HG02678 (cell line): ENCODE measurements around the gene WASF2.
A peak's percentile ranks its signal among the peaks of the same experiment; 100 is the strongest.
"Not testable (repeated sequence)": the region's sequence is repeated elsewhere in the genome, so short reads cannot be mapped to it uniquely, and the experiment has no call there.

Source experiments
- ATAC-seq: cut with Tn5 transposase; IDR thresholded peaks from one replicate; pipeline ENCODE4 v1.9.1; 2021; ENCODE audit warnings: mild to moderate bottlenecking, moderate library complexity; ENCODE audit not compliant: unreplicated experiment

WASF2 gene

GRCh38 chr1:27503033-27503432 lies 13.1 kb upstream of the WASF2 start:
- no peak for ATAC-seq

- not testable (repeated sequence) for ATAC-seq
Measured at GRCh38 chr1:27501159-27501558, 11.2 kb upstream of the WASF2 start.

- ATAC-seq, result no peak
Measured at GRCh38 chr1:27499142-27499541, 9.2 kb upstream of the WASF2 start.

- ATAC-seq, result no peak
Measured at GRCh38 chr1:27496604-27497155, 6.7 kb upstream of the WASF2 start.

- no peak for ATAC-seq
Measured at GRCh38 chr1:27492796-27493195, 2.8 kb upstream of the WASF2 start.

GRCh38 chr1:27491748-27492700 lies 2.1 kb upstream of the WASF2 start:
- ATAC-seq, result no peak

GRCh38 chr1:27489501-27489972 lies 430 bp downstream of the WASF2 start:
- ATAC-seq, result peak; percentile 15

GRCh38 chr1:27487966-27488884 lies 1.7 kb downstream of the WASF2 start:
- ATAC-seq, result no peak

GRCh38 chr1:27485363-27485762 lies 4.6 kb downstream of the WASF2 start:
- no peak for ATAC-seq

GRCh38 chr1:27483659-27484058 lies 6.3 kb downstream of the WASF2 start:
- no peak for ATAC-seq

GRCh38 chr1:27481994-27482620 lies 7.9 kb downstream of the WASF2 start:
- ATAC-seq, result peak; percentile 53

- ATAC-seq, result no peak
Measured at GRCh38 chr1:27478098-27478497, 11.9 kb downstream of the WASF2 start.

GRCh38 chr1:27476237-27476636 lies 13.7 kb downstream of the WASF2 start:
- ATAC-seq, result no peak

GRCh38 chr1:27475720-27476119 lies 14.2 kb downstream of the WASF2 start:
- no peak for ATAC-seq

- no peak for ATAC-seq
Measured at GRCh38 chr1:27473755-27474154, 16.2 kb downstream of the WASF2 start.

- ATAC-seq, result not testable (repeated sequence)
Measured at GRCh38 chr1:27472098-27472497, 17.9 kb downstream of the WASF2 start.

- no peak for ATAC-seq
Measured at GRCh38 chr1:27471477-27471876, 18.5 kb downstream of the WASF2 start.

GRCh38 chr1:27469334-27469733 lies 20.6 kb downstream of the WASF2 start:
- ATAC-seq, result no peak

- ATAC-seq, result not testable (repeated sequence)
Measured at GRCh38 chr1:27468378-27468777, 21.6 kb downstream of the WASF2 start.

GRCh38 chr1:27464926-27465647 lies 24.9 kb downstream of the WASF2 start:
- ATAC-seq, result no peak
